SK-N-SH (cell line): ENCODE data around the gene ZNF608.

Experiments used
- GABPA ChIP-seq: IDR thresholded peaks from 2 replicates; pipeline ENCODE4 v1.4.0; 2012; ENCODE audit warnings: low read depth, mild to moderate bottlenecking
- MXI1 ChIP-seq: IDR thresholded peaks from 2 replicates; pipeline ENCODE4 v1.6.1; 2012; ENCODE audit warnings: mild to moderate bottlenecking, low read depth, low read length, improper control_type of control experiment
- POLR2AphosphoS5 ChIP-seq: IDR thresholded peaks from 2 replicates; pipeline ENCODE4 v1.6.1; 2012; ENCODE audit warnings: low read depth, low read length
- TAF1 ChIP-seq: IDR thresholded peaks from 2 replicates; pipeline ENCODE4 v1.6.1; 2012; ENCODE audit warnings: low read depth, mild to moderate bottlenecking, low read length, moderate library complexity, borderline replicate concordance
- TEAD4 ChIP-seq: IDR thresholded peaks from 2 replicates; pipeline ENCODE4 v1.4.0; 2012; ENCODE audit warnings: mild to moderate bottlenecking, borderline replicate concordance; ENCODE audit not compliant: insufficient read depth
- YY1 ChIP-seq: IDR thresholded peaks from 2 replicates; pipeline ENCODE4 v1.4.0; 2012; ENCODE audit warnings: low read depth, mild to moderate bottlenecking
- TF ChIP-seq, protein P1 (sequence below): fragments of 200-600 bp; sonication (generic); IDR thresholded peaks from 2 replicates; pipeline ENCODE4 v1.6.1; 2017; ENCODE audit warnings: antibody characterized with exemption, mild to moderate bottlenecking, moderate library complexity
- TF ChIP-seq, protein P2 (sequence below): IDR thresholded peaks from 2 replicates; pipeline ENCODE4 v1.4.0; 2012; ENCODE audit warnings: low read depth, borderline replicate concordance

DNA sequence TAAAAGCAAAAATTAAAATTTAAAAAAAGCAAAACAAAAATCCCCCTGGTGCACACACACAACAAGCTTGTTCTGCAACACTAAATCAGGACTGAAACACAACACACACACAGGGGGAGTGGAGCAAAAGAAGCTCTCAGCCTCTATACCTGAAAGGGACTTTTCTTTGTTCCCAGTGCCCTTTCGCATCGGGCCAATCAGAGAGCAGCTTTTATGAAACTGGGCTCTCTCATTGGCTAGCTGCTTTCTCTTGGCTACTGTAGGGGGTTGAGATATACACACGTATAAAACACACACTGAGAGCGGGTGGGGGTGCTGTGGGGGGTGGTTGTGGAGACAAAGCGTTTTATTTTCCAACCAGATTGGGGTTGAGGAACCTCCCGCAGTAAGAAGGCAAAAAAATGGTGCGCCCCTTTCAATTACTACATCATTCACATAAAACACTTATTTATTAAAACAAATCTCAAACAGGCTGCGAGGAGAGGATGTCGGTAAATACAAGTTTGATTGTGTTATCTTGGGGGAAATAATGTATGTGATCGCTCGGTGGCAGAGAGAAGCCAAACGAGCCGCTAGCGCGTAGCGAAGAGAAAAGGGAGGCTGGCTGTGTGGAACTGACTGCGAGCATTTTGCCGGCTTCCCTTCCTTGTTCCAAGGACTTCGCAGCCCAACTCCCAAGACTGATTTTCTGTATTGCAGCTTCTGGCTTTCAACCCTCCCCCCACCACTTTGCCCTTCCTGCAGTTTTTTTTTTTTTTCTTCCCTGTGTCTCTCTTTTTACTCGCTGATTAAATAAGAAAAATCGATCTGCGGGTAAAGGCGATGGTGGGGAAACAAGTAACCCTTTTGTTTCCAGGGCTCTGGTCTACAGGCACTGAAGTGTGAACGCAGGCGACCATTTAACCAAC lies 2.5 kb upstream of the ZNF608 start:
- TF ChIP-seq POLR2AphosphoS5 (peak; percentile 81), YY1 (no peak), GABPA (no peak), MXI1 (no peak; the same call in 1 of the 2 replicates), TAF1 (peak; percentile 65), TEAD4 (no peak)
- TF ChIP-seq, protein P1, sequence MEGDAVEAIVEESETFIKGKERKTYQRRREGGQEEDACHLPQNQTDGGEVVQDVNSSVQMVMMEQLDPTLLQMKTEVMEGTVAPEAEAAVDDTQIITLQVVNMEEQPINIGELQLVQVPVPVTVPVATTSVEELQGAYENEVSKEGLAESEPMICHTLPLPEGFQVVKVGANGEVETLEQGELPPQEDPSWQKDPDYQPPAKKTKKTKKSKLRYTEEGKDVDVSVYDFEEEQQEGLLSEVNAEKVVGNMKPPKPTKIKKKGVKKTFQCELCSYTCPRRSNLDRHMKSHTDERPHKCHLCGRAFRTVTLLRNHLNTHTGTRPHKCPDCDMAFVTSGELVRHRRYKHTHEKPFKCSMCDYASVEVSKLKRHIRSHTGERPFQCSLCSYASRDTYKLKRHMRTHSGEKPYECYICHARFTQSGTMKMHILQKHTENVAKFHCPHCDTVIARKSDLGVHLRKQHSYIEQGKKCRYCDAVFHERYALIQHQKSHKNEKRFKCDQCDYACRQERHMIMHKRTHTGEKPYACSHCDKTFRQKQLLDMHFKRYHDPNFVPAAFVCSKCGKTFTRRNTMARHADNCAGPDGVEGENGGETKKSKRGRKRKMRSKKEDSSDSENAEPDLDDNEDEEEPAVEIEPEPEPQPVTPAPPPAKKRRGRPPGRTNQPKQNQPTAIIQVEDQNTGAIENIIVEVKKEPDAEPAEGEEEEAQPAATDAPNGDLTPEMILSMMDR, result no peak
- TF ChIP-seq, protein P2, sequence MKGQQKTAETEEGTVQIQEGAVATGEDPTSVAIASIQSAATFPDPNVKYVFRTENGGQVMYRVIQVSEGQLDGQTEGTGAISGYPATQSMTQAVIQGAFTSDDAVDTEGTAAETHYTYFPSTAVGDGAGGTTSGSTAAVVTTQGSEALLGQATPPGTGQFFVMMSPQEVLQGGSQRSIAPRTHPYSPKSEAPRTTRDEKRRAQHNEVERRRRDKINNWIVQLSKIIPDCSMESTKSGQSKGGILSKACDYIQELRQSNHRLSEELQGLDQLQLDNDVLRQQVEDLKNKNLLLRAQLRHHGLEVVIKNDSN, result no peak
